GM12878 (cell line): ENCODE measurements around the gene CAPNS1. TPM values are rescaled to one million over a fixed set of nuclear protein-coding genes. Genes with fewer than 3 reads are reported as not detected.

Experiments used
- ATAC-seq: fragments of 200-7000 bp; cut with Tn5 transposase; 3 replicates; pipeline ENCODE4 v1.9.1; 2020; ENCODE audit warnings: mild to moderate bottlenecking, moderate library complexity
- BruUV-seq: library from RNA; stranded (reverse); fragments of 400-500 nt; replicated peaks from 2 replicates; lab custom pipeline; 2021; lab: Mats Ljungman, UMichigan
- CTCF ChIA-PET: fragments of 300-600 bp; sonication (Branson Sonifier 250); formaldehyde crosslinking; extraction: SDS; loops from one replicate; lab custom pipeline; 2021; ENCODE audit warnings: inconsistent platforms; lab: Yijun Ruan, JAX
- POLR2A ChIA-PET: fragments of 350-600 bp; formaldehyde crosslinking; extraction: SDS; loops from one replicate; lab custom pipeline; 2021; ENCODE audit warnings: inconsistent platforms; lab: Charles Lee
- RAD21 ChIA-PET: fragments of 300-600 bp; sonication (Branson Sonifier 250); formaldehyde crosslinking; loops from one replicate; lab custom pipeline; 2023; ENCODE audit warnings: antibody characterized with exemption; ENCODE audit not compliant: unreplicated experiment; lab: Charles Lee
- SMC1A ChIA-PET: fragments of 300-600 bp; sonication (Branson Sonifier 250); formaldehyde crosslinking; loops from one replicate; lab custom pipeline; 2023; ENCODE audit not compliant: unreplicated experiment, uncharacterized antibody; lab: Charles Lee
- DNase-seq: peaks from one replicate; pipeline ENCODE4 v3.0.0-alpha.2; 2011; ENCODE audit warnings: low read depth, low spot score
- FAIRE-seq: peaks from 3 replicates; lab custom pipeline; 2011; peaks lifted over from hg19 to GRCh38; lab: Jason Lieb, UNC
- H2AFZ ChIP-seq: 2 replicates; pipeline ENCODE4 v1.6.0; 2011; ENCODE audit warnings: low read depth, low read length, control low read depth; ENCODE audit not compliant: control insufficient read depth
- H3K27ac ChIP-seq: 2 replicates; pipeline ENCODE4 v1.5.1; 2011; ENCODE audit warnings: control low read depth; ENCODE audit not compliant: control insufficient read depth, insufficient read depth
- H3K27me3 ChIP-seq, 2 experiments: replicated peaks in 1 of 2; 2 replicates each; pipeline versions ENCODE4 v1.6.0 to v1.6.1; 2011; ENCODE audit warnings: low read length in 1 of 2; ENCODE audit not compliant: control insufficient read depth in 2 of 2, insufficient read depth in 2 of 2
- H3K36me3 ChIP-seq, 2 experiments: 2 replicates each; pipeline ENCODE4 v1.5.1; 2011; ENCODE audit warnings: low read length in 1 of 2; ENCODE audit not compliant: control insufficient read depth in 2 of 2, insufficient read depth in 2 of 2
- H3K4me1 ChIP-seq: 2 replicates; pipeline ENCODE4 v1.6.1; 2011; ENCODE audit warnings: mild to moderate bottlenecking, low read length, moderate library complexity, mixed read lengths; ENCODE audit not compliant: control insufficient read depth, insufficient read depth
- H3K4me2 ChIP-seq: 2 replicates; pipeline ENCODE4 v1.6.0; 2011; ENCODE audit warnings: control low read depth; ENCODE audit not compliant: control insufficient read depth, insufficient read depth
- H3K4me3 ChIP-seq: fragments of 200-600 bp; sonication (generic); 2 replicates; pipeline ENCODE4 v1.5.1; 2016
- H3K79me2 ChIP-seq: 2 replicates; pipeline ENCODE4 v1.6.0; 2011; ENCODE audit warnings: low read length; ENCODE audit not compliant: control insufficient read depth, insufficient read depth
- H3K9ac ChIP-seq: 2 replicates; pipeline ENCODE4 v1.8.0; 2011; ENCODE audit warnings: low read length, control low read depth, mixed read lengths; ENCODE audit not compliant: control insufficient read depth, insufficient read depth
- H3K9me3 ChIP-seq: replicated peaks from 3 replicates; pipeline ENCODE4 v1.5.1; 2011; ENCODE audit warnings: mild to moderate bottlenecking, low read length; ENCODE audit not compliant: control insufficient read depth, insufficient read depth
- H4K20me1 ChIP-seq: 2 replicates; pipeline ENCODE4 v1.6.0; 2011; ENCODE audit not compliant: control insufficient read depth, insufficient read depth
- CBX5 ChIP-seq: sonication (generic); IDR thresholded peaks from 2 replicates; pipeline ENCODE4 v1.6.1; 2016; ENCODE audit warnings: low read depth, moderate library complexity, mild to moderate bottlenecking, inconsistent platforms
- ESRRA ChIP-seq: IDR thresholded peaks from 2 replicates; pipeline ENCODE4 v1.6.1; 2012; ENCODE audit warnings: mild to moderate bottlenecking, low read length, improper control_type of control experiment
- FOXM1 ChIP-seq: IDR thresholded peaks from 2 replicates; pipeline ENCODE4 v1.6.1; 2012; ENCODE audit warnings: low read depth, mild to moderate bottlenecking, inconsistent platforms, low read length, moderate library complexity
- POLR2A ChIP-seq: IDR thresholded peaks from 2 replicates; pipeline ENCODE4 v1.6.1; 2011; ENCODE audit warnings: low read depth, mild to moderate bottlenecking, low read length
- RBBP5 ChIP-seq: fragments of 200-600 bp; sonication (generic); conservative IDR thresholded peaks from 2 replicates; pipeline ENCODE4 v1.6.1; 2016
- SIX5 ChIP-seq: IDR thresholded peaks from 2 replicates; pipeline ENCODE4 v1.6.1; 2011; ENCODE audit warnings: mild to moderate bottlenecking, low read depth, low read length, moderate library complexity; ENCODE audit not compliant: severe bottlenecking
- WGBS: methylation state at CpG from one replicate; pipeline ENCODE4 v1.1.6; 2016; ENCODE audit warnings: low lambda C conversion rate; ENCODE audit not compliant: insufficient replicate concordance, insufficient coverage; ENCODE audit errors: missing lambda C conversion rate; 5-methylcytosine and 5-hydroxymethylcytosine counted together
- in situ Hi-C: fragments of 300-500 bp; cut with MboI; formaldehyde crosslinking; loops from 9 replicates; pipeline ENCODE4 v1.14.3; 2018; ENCODE audit warnings: mixed read lengths
- intact Hi-C: fragments of 100-400 bp; cut with micrococcal nuclease; formaldehyde crosslinking; loops from one replicate; pipeline ENCODE4 v1.14.2; 2022; ENCODE audit not compliant: unreplicated experiment
- polyA plus RNA-seq, 11 experiments: library from polyadenylated mRNA; depleted of rRNA in 4 of 11; unstranded in 6 of 11; stranded (reverse) in 5 of 11; fragments of >200 nt; fragmentation: Nextera tagmentation in 4 of 11; fragmentation: Illumina TruSeq in 1 of 11; extraction: Ambion mirVana in 4 of 11; extraction: Trizol in 1 of 11; gene quantifications; 1 replicate in 1 of 11; 2 replicates in 10 of 11; pipeline versions ENCODE4 v1.2.1 to v1.2.3, GENCODE V29; 2011 to 2016; ENCODE audit warnings: inconsistent platforms in 2 of 11, missing spikeins in 2 of 11, low read depth in 1 of 11
- total RNA-seq, 4 experiments: library from RNA; depleted of rRNA in 3 of 4; stranded (reverse); fragments of >200 nt in 3 of 4; fragmentation: Illumina TruSeq in 1 of 4; extraction: Trizol in 1 of 4; gene quantifications; 2 replicates each; pipeline versions ENCODE4 v1.2.1 to v1.2.3, GENCODE V29; 2013 to 2021
- TF ChIP-seq, protein P1 (sequence below): fragments of 450-650 bp; IDR thresholded peaks from 2 replicates; pipeline ENCODE4 v1.6.1; 2017; ENCODE audit warnings: low read depth, mild to moderate bottlenecking, moderate library complexity
- TF ChIP-seq, protein P2 (sequence below): fragments of 450-650 bp; IDR thresholded peaks from 2 replicates; pipeline ENCODE4 v1.6.1; 2016; ENCODE audit warnings: mild to moderate bottlenecking
- TF ChIP-seq, protein P3 (sequence below): IDR thresholded peaks from 2 replicates; pipeline ENCODE4 v1.6.1; 2012; ENCODE audit warnings: mild to moderate bottlenecking, low read depth, low read length

CAPNS1 gene
- total and polyA plus RNA-seq, 10 of the 15 experiments (the other 5 are each of a cell fraction or from before 2014, with no cell fraction given) = 96.9 to 562 (median 245) TPM

DNA sequence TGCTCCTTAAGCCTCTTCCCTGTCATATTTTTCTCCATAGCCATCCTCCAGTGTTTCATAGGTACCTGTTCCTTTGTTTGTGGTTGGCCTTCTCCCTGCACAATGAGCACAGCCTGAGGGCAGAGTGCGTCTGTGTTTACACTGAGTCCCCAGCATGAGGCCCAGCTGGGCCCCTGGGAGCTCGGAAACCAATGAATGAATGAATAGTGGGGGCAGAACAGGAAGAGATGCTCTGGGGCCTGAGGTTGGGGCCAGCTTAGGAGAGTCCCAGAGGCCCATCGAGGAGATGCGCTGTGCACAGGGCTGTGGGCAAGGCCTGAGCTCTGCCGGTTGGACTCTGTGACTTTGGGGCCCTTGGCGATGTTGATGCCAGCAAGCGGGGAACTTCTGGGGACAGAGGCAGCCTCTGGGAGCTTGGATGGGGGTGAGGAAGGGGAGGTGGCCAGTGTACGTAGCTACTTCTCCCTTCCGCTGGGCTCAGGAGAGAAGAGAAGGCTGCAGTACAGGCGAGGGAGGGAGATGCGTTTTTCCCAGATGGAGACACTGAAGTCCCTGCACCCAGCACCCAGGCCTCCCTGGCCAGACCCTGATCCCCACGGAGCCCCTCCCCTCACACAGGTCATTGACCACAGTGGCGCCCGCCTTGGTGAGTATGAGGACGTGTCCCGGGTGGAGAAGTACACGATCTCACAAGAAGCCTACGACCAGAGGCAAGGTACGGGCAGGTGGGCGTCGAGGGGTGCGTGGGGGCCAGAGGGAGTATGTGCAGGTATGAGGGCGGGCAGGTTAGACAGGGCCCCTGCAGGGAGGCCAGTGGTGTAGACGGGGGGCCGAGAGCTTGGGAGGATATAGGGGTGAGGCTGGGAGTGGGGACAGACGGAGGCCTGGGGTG is 19.5 kb upstream of the CAPNS1 start:
- no peak for FAIRE-seq
- H3K27ac ChIP-seq = no peak overlapping the region
- H3K27me3 ChIP-seq = no peaks in the 10 kb centered on the region
- ChIA-PET RAD21 (no interaction called here), POLR2A (no interaction called here), SMC1A (interaction anchor here (1.3 kb wide), 1 partner anchor 10 kb away, joined by 3 read pairs; no protein-coding TSS in a partner anchor), CTCF (interaction anchor here (1.8 kb wide), 1 partner anchor 8 kb away, joined by 5 read pairs; no protein-coding TSS in a partner anchor)
- intact Hi-C loops (loop anchor here (10.0 kb wide), 1 partner anchor 1094 kb away; the partner anchor contains the start of genes ZNF383 and ZNF585B), in situ Hi-C loops (loop anchor here (10.0 kb wide), 1 partner anchor 974 kb away; no protein-coding TSS in a partner anchor)
- H3K36me3 ChIP-seq = peaks cover 4 to 7% of the 10 kb centered on the region in 2 experiments
- H3K79me2 ChIP-seq = peaks cover 13% of the 10 kb centered on the region
- H2AFZ ChIP-seq = no peak overlapping the region
- no TSS peak for BruUV-seq
- TF ChIP-seq, protein P1, sequence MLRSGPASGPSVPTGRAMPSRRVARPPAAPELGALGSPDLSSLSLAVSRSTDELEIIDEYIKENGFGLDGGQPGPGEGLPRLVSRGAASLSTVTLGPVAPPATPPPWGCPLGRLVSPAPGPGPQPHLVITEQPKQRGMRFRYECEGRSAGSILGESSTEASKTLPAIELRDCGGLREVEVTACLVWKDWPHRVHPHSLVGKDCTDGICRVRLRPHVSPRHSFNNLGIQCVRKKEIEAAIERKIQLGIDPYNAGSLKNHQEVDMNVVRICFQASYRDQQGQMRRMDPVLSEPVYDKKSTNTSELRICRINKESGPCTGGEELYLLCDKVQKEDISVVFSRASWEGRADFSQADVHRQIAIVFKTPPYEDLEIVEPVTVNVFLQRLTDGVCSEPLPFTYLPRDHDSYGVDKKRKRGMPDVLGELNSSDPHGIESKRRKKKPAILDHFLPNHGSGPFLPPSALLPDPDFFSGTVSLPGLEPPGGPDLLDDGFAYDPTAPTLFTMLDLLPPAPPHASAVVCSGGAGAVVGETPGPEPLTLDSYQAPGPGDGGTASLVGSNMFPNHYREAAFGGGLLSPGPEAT = no peak
- TF ChIP-seq POLR2A = 0 out of 2 replicates have a peak, but pooled peaks have one; percentile 13
- WGBS = 96% methylated on average over 21 of the region's 26 CpGs
- peaks cover 8% of the 10 kb centered on the region for H3K4me1 ChIP-seq
- no peak overlapping the region for H3K4me3 ChIP-seq
- H3K9me3 ChIP-seq = no peaks in the 10 kb centered on the region
- no peak for ATAC-seq
- H4K20me1 ChIP-seq = no peaks in the 10 kb centered on the region
- H3K4me2 ChIP-seq = no peak overlapping the region
- H3K9ac ChIP-seq = no peak overlapping the region
- no peak for DNase-seq

DNA sequence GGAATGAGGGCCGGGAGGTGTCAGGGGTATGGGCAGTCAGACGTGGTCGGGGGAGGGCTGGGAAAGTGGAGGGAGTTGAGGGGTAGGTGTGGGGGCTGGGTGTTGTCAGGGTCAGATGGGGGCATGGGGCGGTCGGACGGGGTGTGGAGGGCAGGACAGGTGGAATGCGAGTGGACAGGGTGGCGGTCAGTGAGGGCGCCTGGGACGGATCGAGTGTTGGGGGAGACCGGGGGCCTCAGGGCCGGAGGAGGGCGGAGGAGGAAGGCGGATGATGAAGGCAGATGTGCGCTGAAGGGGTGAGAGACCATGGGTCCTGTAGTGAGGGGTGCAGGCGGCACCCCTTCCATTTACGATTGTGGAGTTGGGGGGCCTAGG is 18.9 kb upstream of the CAPNS1 start:
- no TSS peak for BruUV-seq
- no peaks in the 10 kb centered on the region for H4K20me1 ChIP-seq
- CTCF ChIA-PET = no interaction called here
- RAD21 ChIA-PET = no interaction called here
- peaks cover 12% of the 10 kb centered on the region for H3K4me1 ChIP-seq
- H3K27me3 ChIP-seq = no peaks in the 10 kb centered on the region
- in situ Hi-C loops = loop anchor here (10.0 kb wide), 1 partner anchor 974 kb away; no protein-coding TSS in a partner anchor
- no peaks in the 10 kb centered on the region for H3K9me3 ChIP-seq
- H3K36me3 ChIP-seq = peaks cover 7% of the 10 kb centered on the region in 2 experiments
- FAIRE-seq = no peak
- peaks cover 10% of the 10 kb centered on the region for H3K79me2 ChIP-seq
- intact Hi-C loops = loop anchor here (10.0 kb wide), 1 partner anchor 1094 kb away; the partner anchor contains the start of genes ZNF383 and ZNF585B
- TF ChIP-seq SIX5 (no peak), FOXM1 (no peak), RBBP5 (no peak), CBX5 (no peak), ESRRA (no peak)
- TF ChIP-seq, protein P2, sequence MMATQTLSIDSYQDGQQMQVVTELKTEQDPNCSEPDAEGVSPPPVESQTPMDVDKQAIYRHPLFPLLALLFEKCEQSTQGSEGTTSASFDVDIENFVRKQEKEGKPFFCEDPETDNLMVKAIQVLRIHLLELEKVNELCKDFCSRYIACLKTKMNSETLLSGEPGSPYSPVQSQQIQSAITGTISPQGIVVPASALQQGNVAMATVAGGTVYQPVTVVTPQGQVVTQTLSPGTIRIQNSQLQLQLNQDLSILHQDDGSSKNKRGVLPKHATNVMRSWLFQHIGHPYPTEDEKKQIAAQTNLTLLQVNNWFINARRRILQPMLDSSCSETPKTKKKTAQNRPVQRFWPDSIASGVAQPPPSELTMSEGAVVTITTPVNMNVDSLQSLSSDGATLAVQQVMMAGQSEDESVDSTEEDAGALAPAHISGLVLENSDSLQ = no peak
- TF ChIP-seq, protein P3, sequence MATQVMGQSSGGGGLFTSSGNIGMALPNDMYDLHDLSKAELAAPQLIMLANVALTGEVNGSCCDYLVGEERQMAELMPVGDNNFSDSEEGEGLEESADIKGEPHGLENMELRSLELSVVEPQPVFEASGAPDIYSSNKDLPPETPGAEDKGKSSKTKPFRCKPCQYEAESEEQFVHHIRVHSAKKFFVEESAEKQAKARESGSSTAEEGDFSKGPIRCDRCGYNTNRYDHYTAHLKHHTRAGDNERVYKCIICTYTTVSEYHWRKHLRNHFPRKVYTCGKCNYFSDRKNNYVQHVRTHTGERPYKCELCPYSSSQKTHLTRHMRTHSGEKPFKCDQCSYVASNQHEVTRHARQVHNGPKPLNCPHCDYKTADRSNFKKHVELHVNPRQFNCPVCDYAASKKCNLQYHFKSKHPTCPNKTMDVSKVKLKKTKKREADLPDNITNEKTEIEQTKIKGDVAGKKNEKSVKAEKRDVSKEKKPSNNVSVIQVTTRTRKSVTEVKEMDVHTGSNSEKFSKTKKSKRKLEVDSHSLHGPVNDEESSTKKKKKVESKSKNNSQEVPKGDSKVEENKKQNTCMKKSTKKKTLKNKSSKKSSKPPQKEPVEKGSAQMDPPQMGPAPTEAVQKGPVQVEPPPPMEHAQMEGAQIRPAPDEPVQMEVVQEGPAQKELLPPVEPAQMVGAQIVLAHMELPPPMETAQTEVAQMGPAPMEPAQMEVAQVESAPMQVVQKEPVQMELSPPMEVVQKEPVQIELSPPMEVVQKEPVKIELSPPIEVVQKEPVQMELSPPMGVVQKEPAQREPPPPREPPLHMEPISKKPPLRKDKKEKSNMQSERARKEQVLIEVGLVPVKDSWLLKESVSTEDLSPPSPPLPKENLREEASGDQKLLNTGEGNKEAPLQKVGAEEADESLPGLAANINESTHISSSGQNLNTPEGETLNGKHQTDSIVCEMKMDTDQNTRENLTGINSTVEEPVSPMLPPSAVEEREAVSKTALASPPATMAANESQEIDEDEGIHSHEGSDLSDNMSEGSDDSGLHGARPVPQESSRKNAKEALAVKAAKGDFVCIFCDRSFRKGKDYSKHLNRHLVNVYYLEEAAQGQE = no peak
- H3K9ac ChIP-seq = no peak overlapping the region
- H3K4me3 ChIP-seq = no peak overlapping the region
- no peak overlapping the region for H3K4me2 ChIP-seq
- H3K27ac ChIP-seq = no peak overlapping the region
- SMC1A ChIA-PET = no interaction called here
- ATAC-seq = no peak
- H2AFZ ChIP-seq = no peak overlapping the region
- POLR2A ChIA-PET = no interaction called here
- no peak for DNase-seq
- 97% methylated on average over 8 of the region's 18 CpGs for WGBS
